ENCODE measurements around the gene YAE1.

DNA sequence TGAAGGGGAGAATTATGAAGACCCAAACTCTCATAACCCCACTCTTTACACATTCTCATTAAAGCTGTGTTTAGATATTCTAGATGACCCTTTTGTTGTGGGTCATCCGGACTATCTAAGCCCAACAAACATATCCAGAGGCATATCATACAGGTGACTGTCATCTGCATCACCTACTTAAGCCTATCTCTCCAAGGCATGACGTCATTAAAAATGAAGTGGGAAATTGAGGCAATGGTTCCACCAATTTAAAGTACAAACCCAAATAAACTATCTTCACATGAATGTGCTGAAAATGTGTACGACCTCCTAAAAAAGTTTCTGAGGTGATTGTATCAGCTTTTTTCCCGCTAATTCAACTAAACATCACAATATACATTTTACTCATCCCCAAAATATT is 52.7 kb downstream of the YAE1 start:
- TF ChIP-seq CTCF (IDR thresholded peaks at IDR 0.05) (no peak), POLR2A (IDR thresholded peaks at IDR 0.05) (no peak)
